ENCODE measurements around the gene PLK4.
"Not testable (repeated sequence)": the region's sequence is repeated elsewhere in the genome, so short reads cannot be mapped to it uniquely, and the experiment has no call there.

Gene PLK4

DNA sequence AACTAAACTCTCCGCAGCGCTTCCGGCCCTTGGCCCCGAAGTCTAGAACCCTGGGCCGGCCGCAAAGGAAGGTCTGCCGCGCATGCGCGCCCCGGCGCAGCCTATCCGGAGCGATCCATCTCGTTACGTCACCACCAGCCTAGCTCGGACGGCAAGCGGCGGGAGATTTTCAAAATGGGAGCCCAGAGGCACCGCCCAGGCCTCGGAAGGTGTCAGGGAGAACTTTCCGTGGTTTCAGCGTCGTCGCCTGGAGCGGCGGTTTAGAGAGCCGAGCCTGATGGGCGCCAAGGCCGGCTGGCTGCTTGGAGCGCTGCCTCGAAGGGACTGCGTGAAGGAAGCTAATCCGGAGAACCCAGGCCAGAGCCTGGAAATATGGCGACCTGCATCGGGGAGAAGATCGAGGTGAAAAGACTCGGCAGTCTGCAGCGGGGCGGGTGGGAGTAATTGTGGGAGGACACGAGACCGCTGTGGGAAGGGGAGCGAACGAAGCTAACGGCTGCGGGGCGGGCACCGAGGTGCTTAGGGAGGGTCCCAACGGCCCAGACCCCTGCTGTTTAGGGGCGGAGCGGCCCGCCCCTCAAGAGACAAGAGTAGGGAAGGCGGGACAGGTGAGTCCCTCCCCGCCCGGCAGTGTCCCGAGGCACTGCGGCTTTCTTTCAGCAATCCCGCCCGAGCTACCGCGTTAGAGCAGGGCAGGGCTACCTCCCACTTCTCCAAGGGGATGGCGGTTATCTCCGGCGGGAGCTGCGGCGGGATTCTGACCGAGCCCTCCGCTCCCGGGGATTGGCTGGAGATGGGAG lies at the start of gene PLK4:
Gene PLK4, plus strand, starts transcription at position 131 of the 800 bp plus-strand sequence. Its CDS starts 242 bp downstream, at position 373.
- peak; percentile 80 to 96 for DNase-seq

- DNase-seq = no peak
These were observed 48.1 kb upstream of the PLK4 start for GRCh38 chr4:127832585-127832984.

GRCh38 chr4:127843704-127844600 lies 36.7 kb upstream of the PLK4 start:
- no peak for DNase-seq

DNA sequence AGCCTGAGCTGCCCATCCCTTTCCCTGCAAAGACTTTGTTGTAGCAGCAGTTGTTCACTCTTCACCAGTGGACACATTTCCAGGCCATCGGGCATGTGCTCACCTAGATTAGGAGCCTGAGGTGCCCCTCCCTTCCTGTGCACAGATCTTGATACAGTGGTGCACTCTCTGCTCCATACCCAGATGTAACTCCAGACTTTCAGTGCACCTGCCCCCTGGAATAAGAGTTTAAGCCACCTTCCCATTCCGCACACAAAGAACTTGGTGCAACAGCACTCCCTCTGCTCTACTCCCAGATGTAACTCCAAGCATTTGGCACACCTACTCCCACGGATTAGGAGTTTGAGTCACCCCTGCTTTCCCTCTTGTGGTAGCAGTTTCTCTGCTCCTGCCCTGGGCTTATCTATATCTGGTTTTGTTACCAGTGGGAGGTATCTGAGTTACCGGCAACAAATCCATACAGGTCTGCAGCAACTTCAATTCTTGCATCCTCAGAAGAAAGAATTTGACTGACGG lies 36.0 kb upstream of the PLK4 start:
- no peak for DNase-seq

- DNase-seq = no peak
These were observed 34.6 kb upstream of the PLK4 start for GRCh38 chr4:127846061-127846460.

DNA sequence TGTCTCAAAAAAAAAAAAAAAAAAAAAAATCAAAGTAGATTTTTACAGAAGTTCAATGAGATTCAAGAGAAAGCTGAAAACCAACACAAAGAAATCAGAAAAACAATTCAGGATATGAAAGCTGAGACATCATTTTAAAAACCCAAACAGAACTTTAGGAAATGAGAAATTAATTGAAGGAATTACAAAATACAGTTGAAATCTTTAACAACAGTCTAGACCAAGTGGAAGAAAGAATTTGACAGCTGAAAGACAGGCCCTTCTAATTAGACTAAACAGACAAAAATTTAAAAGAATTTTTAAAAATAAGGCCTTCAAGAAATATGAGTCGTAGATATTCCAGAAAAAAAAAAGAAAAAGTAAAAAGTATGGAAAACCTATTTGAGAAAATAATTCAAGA lies 33.9 kb upstream of the PLK4 start:
- no peak for DNase-seq

DNA sequence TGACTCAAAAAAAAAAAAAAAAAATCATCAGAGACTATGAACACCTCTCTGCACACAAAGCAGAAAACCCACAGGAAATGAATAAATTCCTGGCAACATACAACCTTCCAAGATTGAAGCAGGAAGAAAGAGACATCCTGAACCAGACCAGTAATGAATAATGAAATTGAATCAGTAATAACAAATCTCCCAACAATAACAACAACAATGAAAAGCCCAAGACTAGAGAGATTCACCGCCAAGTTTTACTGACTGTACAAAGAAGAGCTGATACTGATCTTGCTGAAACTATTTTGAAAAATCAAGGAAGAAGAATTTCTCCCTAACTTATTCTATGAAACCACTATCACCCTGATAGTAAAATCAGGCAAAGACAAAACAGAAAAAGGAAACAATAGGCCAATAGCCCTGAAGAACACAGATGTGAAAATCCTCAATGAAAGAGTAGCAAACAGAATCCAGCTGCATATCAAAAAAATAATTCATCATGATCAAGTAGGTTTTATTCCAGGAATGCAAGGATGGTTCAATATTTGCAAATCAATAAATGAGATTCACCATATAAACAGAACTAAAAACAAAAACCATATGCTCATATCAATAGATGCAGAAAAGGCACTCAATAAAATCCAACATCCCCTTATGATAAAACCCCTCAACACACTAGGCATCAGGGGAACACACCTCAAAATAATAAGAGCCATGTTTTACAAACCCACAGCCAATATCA lies 31.0 kb upstream of the PLK4 start:
- DNase-seq = no peak

GRCh38 chr4:127852661-127853060 lies 28.0 kb upstream of the PLK4 start:
- no peak for DNase-seq

DNA sequence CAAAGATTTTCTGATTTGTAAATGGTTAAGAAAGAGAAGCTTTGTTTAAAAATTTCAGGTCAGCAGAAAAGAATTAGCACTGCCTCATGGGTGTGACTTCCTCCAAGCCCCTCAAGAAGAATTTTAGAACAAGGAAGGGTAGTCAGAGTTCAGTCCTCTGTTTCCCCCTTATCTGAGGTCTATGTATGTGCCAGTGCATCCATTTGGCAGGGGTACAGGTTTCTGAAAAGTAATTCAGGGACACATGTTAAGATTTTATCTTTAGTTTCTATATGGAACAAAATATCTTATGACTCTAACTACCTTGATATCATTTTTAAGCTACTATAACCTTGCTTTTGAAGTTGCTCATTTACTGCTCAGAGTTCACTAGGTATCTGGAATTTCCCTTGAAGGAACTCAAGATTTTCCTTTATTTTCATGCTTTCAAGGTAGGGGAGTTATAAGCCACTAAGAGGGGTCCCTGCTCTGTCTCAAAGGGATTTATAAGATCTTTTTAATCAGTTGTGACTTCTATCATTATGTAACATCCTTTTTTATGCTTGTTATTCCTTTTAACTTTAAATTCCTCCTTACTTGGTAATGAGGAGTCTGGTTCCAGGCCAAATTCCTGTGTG lies 24.4 kb upstream of the PLK4 start:
- no peak for DNase-seq

DNA sequence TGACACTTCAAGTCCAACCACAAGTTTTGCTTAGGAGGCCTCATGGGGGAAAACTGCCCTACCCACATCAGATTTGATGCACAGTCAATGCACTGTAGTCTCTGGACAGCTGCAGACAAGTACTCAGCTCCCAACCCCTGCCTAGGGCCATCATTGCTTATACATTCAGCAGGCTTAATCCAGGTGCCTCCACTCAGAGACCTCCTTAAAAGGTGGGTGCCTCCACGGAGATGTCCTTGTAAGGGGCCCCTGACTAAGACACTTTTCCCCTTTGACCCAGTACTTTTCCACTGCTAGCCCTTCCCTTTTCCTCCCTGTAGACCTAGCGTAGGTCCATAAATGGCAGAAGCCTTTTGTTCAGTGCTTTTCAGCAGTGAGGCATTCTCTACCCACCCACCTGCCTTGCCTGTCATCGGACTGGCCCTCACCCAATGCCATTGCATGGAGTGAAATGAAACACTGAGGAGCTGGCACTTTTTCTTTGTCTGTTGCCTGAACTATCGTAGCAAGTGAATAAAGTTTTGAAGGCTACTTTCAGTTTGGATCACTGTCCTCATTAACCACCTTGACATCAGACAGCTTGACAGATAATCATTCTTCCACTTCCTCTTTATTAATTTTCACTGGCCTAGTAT lies 23.8 kb upstream of the PLK4 start:
- no peak for DNase-seq

DNA sequence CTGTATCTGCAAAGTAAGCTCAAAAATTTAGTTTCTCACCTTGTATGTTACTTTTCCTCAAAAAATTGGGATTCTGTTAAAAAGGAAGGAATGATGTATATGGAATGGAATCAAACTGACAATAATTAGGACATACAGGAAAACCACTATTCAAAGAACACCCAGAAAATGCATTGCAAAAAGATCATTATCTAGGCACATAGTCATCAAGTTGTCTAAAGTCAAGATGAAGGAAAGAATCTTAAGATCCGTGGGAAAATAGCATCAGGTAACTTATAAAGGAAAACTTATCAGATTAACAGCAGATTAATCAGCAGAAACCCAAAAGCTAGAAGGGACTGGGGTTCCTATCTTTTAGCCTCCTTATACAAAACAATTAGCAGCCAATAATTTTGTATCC lies 23.1 kb upstream of the PLK4 start:
- no peak for DNase-seq

DNA sequence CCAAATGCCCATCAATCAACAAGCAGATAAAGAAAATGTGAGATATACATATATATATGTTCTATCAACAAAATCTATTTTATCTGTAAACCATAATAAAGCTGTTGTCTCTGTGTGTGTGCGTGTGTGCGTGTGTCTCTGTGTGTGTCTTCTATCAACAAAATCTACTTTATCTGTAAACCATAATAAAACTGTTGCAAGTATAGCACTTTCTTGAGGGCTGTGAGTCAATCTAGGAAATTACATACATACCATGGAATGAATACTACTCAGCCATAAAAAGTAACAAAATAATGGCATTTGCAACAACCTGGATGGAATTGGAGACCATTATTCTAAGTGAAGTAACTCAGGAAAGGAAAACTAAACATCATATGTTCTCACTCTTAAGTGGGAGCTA lies 12.5 kb upstream of the PLK4 start:
- DNase-seq = no peak

- no peak for DNase-seq
These were observed 10.4 kb upstream of the PLK4 start for GRCh38 chr4:127870281-127870680.

GRCh38 chr4:127870688-127871087 lies 10.0 kb upstream of the PLK4 start:
- DNase-seq = no peak

DNA sequence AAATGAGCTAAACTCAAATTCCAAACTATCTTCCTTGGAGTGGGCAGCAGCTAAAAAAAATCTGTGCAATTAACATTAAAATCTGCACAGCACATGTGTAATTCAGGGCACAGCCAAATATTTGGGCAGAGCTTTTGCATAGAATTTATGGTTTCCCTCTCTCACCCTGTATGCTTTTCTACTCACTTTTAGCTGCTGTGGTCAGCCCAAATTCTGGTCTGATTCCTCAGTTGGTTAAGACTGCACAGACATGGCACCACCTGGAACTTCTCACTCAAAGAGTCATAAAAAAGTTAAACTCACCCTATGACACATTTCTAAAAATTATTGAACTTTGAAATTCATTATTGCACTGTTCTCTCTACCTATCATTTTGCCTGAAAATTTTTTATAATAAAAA lies 4.9 kb upstream of the PLK4 start:
- no peak for DNase-seq

- no peak for DNase-seq
These were observed 821 bp downstream of the PLK4 start for GRCh38 chr4:127881563-127881864.

DNA sequence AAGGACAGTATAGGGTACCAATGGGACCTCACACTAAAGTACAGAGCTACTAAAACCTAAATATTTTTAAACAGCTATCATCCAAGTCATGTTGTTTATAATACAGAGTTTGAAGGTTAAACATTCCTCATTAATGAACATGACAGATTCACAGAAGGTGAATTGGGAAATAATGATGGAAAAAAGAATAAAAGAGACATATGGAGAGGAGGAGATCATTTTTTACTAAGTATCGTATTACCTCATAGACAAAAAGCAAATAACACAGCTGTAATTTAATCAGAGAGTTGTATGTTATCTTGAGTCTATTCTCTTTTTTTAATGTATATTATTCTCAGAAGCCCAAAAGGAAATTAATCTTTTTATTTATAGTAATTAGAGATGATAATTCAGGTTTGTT lies 7.9 kb downstream of the PLK4 start:
- DNase-seq = no peak

DNA sequence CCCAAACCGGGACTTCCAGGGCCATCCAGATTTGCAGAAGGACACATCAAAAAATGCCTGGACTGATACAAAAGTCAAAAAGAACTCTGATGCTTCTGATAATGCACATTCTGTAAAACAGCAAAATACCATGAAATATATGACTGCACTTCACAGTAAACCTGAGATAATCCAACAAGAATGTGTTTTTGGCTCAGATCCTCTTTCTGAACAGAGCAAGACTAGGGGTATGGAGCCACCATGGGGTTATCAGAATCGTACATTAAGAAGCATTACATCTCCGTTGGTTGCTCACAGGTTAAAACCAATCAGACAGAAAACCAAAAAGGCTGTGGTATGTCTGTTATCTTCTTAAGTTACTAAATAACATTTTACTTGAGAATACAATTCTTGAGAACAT lies 9.2 kb downstream of the PLK4 start:
- DNase-seq = no peak

GRCh38 chr4:127896069-127896468 lies 15.4 kb downstream of the PLK4 start:
- no peak for DNase-seq

DNA sequence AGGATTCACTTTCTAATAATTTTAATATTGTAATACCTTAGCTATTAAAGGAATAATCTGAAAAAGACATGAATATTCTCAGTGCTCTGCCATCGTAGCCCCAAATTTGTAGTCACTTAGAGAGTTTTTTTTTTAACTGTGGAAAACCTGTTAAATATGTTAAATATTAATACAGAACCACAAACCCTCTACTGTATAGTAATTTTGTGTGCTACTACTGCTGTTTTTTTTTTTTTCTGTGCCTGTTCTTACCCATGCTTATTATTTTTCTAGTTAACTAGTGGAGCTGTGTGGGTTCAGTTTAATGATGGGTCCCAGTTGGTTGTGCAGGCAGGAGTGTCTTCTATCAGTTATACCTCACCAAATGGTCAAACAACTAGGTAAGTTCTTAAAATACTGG lies 15.8 kb downstream of the PLK4 start:
- no peak for DNase-seq

- DNase-seq = not testable (repeated sequence)
These were observed 19.0 kb downstream of the PLK4 start for GRCh38 chr4:127899682-127900081.

DNA sequence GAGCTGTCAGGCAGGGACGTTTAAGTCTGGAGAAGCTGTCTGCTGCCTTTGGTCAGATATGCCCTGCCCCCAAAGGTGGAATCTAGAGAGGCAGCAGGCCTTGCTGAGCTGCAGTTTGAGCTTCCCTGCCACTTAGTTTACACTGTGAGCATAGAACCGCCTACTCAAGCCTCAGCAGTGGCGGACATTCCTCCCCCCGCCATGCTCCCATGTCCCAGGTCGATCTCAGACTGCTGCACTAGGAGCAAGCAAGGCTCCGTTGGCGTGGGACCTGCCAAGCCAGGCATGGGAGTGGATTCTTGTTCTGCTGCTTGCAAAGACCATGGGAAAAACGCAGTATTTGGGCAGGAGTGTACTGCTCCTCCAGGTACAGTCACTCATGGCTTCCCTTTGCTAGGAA lies 24.3 kb downstream of the PLK4 start:
- no peak for DNase-seq
